HG03139 (cell line): ENCODE results near the gene SLC7A6OS.

ENCODE experiments used
- ATAC-seq: cut with Tn5 transposase; IDR thresholded peaks from one replicate; pipeline ENCODE4 v1.9.1; 2021; ENCODE audit not compliant: unreplicated experiment

Gene SLC7A6OS

DNA sequence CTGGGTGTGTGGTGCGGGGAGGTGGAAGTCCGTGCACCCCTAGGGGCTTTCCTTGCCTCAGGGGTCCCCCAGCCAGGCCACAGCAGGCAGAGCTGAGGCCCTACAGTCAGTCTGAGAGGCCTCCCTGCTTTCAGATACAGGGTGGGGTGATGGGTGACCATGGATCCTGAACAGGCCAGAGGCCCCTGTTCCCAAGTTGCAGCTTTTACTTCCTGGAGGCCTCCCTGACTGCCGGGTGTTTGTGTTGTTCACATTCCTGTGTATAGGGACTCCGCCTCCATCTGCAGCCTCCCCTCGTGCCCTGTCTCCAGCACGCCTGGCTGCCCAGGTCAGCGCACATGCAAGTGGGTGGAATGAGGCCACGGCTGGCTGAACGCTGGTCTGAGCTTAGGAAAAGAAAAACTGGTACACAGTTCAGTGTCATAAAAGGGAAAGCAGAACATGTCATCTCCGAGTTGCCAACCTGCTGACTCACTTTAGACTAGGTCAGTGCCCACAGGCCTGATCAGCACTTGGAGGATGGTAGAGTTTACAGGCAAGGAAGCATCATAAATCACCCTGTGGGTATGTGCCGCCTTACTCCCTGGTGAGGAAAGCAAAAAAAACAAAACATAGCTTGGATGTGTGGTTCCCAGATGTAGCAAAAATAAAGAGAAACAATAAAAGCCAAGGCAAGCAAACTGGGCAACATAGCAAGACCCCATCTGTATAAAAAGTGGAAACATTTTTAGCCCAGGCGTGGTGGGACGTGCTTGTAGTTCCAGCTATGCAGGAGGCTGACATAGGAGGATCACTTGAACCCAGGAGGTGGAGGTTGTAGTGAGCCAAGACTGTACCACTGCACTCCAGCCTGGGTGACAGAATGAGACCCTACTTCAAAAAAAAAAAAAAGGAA, 52.6 kb downstream of the SLC7A6OS start:
- peak; percentile 5 for ATAC-seq

DNA sequence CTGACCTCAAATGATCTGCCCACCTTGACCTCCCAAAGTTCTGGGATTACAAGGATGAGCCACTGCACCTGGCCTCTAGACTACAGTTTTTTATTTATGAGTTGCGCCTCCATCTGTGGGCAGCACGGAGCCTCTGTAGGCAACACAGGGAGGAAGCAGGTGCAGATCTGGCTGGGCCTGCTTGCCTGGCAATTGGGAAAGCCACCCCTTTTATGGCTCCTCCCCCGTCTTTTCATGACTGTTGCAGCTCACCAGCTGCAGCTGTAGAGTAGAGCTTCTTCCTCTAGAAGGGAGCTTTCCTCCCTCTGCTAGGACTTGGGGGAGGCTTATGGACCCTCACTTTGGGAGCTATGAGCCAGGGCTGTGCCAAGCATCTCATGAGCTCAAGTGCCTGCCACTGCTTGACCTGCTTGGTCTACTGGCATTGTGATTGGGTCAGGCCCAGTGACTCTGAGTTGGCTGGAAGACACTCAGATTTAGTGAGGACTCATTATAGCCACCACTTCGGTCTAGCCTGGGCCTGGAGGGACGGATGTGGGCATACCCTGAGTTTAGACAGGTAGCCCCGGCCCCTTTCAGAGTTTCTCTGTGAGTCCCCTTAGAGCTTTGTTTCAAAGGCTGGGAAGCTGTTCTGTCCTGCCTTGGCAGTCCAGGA, 53.4 kb downstream of the SLC7A6OS start:
- ATAC-seq: peak; percentile 46

GRCh38 chr16:68255712-68256111, 55.0 kb downstream of the SLC7A6OS start:
- ATAC-seq: no peak

DNA sequence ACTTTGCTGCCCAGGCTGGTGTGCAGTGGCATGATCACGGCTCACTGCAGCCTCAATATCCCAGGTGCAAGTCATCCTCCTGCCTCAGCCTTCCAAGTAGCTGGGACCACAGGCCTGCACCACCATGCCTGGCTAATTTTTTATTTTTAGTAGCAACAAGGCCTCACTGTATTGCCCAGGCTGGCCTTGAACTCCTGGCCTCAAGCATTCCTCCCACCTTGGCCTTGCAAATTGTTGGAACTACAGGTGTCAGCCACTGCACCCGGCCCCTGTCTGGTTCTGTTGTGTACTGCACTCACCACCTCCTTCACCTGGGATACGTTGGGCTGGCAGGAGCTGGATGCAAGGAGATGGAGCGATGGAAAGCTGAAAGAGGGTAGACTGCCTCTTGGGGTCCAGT, 57.0 kb downstream of the SLC7A6OS start:
- ATAC-seq: no peak

DNA sequence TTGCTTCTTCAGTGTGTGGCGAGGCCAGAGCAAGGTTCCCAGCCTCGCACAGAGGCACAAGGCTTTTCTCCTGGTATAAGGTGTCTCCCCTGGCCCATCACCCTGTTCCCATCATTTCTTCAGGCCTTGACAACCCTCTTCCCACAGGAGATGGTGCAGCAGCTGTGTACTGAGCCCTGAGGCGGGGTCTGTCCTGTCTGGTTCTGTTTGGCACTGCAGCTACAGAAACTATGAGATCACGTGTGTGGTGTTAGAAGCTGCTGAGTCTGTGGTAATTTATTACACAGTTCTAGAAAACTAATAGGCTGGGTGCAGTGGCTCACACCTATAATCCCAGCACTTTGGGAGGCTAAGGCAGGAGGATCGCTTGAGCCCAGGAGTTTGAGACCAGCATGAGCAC, 58.4 kb downstream of the SLC7A6OS start:
- ATAC-seq: no peak

DNA sequence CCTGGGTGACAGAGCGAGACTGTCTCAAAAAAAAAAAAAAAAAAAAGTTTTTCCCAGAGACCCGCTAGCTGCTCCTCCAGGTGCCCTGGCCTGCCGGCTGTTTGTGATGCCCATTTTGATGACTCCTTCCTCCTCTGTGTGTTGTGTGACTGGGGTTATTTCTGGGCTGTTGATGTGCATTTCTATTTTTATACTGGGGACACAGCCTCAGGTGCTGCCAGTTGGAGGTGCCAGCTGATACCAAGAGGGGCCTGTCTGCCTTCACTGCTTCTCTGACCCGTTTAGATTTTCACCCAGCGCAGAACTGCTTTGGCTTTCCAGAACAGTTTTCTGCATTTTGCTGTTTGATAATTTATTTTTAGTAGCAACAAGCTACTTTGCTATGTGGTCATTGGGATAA, 58.9 kb downstream of the SLC7A6OS start:
- ATAC-seq: no peak

DNA sequence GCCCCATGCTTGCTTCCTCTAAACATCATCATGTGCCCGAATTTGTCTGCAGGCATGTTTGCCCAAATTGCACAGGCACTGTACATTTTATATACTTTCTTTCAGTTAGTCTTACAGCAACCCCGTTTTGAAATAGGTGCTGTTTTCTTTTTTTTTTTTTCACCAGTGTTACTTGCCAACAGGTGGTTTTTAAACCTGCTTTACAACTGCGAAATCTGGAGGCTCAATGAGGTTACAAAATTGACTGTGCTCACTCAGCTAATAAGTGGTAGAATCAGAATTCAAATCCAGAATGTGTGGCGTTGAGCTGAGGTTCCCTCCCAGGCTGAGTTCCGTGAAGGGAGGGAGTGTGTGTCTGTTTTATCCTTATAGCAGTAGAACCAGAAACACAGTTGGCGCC, 59.8 kb downstream of the SLC7A6OS start:
- ATAC-seq: no peak

DNA sequence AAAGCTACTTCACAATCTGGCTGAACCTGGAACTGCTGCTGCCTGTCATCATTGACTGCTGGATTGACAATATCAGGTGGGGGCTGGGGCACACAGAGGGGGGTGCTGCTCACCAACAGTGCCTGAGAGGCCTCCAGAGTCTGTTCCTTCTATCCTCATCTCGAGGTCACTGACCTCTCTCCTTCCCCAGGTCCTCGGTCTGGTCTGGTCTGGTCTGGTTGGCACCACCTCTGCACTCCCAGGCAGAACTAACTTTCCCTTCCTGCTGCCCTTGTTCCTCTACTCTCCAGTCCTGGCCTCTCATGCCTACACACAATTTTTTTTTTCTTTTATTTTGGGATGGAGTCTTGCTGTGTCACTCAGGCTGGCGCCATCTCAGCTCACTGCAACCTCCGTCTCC, 61.4 kb downstream of the SLC7A6OS start:
- no peak for ATAC-seq
